Measurements from ENCODE around the gene ZFP2. TPM values are rescaled to one million over a fixed set of nuclear protein-coding genes. Genes with fewer than 3 reads are reported as not detected.

ZFP2 gene
- total and polyA plus RNA-seq, 2 of the 13 experiments (the other 11 are each of a cell fraction or from before 2014, with no cell fraction given), result 0.27 to 0.42 TPM

- no peak for TF ChIP-seq ZNF512B (CRISPR knock-in tag; IDR thresholded peaks at IDR 0.05; ENCODE audit: borderline replicate concordance)
- no peak for TF ChIP-seq ZNF296 (CRISPR knock-in tag; conservative IDR thresholded peaks at IDR 0.05)
- no peak for TF ChIP-seq RBM39 (IDR thresholded peaks at IDR 0.05; ENCODE audit: low read depth, low read length, poor library complexity, severe bottlenecking)
- peak; percentile 76; the same call in 1 of the 2 replicates for TF ChIP-seq ZNF350 (CRISPR knock-in tag; IDR thresholded peaks at IDR 0.05; ENCODE audit: borderline replicate concordance, low read depth)
- TF ChIP-seq ZNF253 (CRISPR knock-in tag; IDR thresholded peaks at IDR 0.05; ENCODE audit: borderline replicate concordance), result no peak
- no peak for TF ChIP-seq CBX2 (IDR thresholded peaks at IDR 0.05; ENCODE audit: low read depth, low read length)
- TF ChIP-seq CBX2 (CRISPR knock-in tag; IDR thresholded peaks at IDR 0.05; ENCODE audit: low read depth), result no peak
- peak; percentile 66; the same call in 1 of the 2 replicates for TF ChIP-seq ZNF160 (CRISPR knock-in tag; IDR thresholded peaks at IDR 0.05)
- TF ChIP-seq ZNF629 (CRISPR knock-in tag; conservative IDR thresholded peaks at IDR 0.05), result no peak; the same call in 1 of the 2 replicates
- TF ChIP-seq ZNF737 (CRISPR knock-in tag; IDR thresholded peaks at IDR 0.05; ENCODE audit: borderline replicate concordance), result no peak
- peak; percentile 70; the same call in 1 of the 2 replicates for TF ChIP-seq CBX5 (CRISPR knock-in tag; IDR thresholded peaks at IDR 0.05; ENCODE audit: borderline replicate concordance)
- TF ChIP-seq PBX2 (CRISPR knock-in tag; IDR thresholded peaks at IDR 0.05), result no peak
- TF ChIP-seq AGO1 (IDR thresholded peaks at IDR 0.05; ENCODE audit: low read depth, low read length, poor library complexity, severe bottlenecking), result no peak
- no peak for TF ChIP-seq GPBP1L1 (CRISPR knock-in tag; IDR thresholded peaks at IDR 0.05)
- no peak for TF ChIP-seq ZNF224 (CRISPR knock-in tag; IDR thresholded peaks at IDR 0.05)
- TF ChIP-seq ZNF768 (CRISPR knock-in tag; IDR thresholded peaks at IDR 0.05), result 0 out of 2 replicates have a peak, but pooled peaks have one; percentile 26
- TF ChIP-seq ZFAT (CRISPR knock-in tag; conservative IDR thresholded peaks at IDR 0.05), result peak; percentile 89
- TF ChIP-seq ZNF710 (CRISPR knock-in tag; IDR thresholded peaks at IDR 0.05; ENCODE audit: borderline replicate concordance), result no peak
- TF ChIP-seq MBNL3 (CRISPR knock-in tag; conservative IDR thresholded peaks at IDR 0.05), result no peak
- TF ChIP-seq NR2F6 (IDR thresholded peaks at IDR 0.05), result no peak
- peak; percentile 47; the same call in 1 of the 2 replicates for TF ChIP-seq NR2F6 (CRISPR knock-in tag; IDR thresholded peaks at IDR 0.05)
- TF ChIP-seq HDAC6 (IDR thresholded peaks at IDR 0.05; ENCODE audit: low read depth, low read length), result no peak
Measured at GRCh38 chr5:178859625-178860521, 35.8 kb upstream of the ZFP2 start, which contains the start of gene ZNF354B (continued).
